ENCODE results near the gene TTC27. TPM values are rescaled to one million over a fixed set of nuclear protein-coding genes. Genes with fewer than 3 reads are reported as not detected.

Gene TTC27
- total and polyA plus RNA-seq, 12 donors, result 4.8 to 17.3 (median 12.1) TPM

GRCh38 chr2:32770360-32770759 lies 142.5 kb downstream of the TTC27 start:
- H3K4me3 ChIP-seq, result no peak overlapping the region
- peaks cover 0 to 13% (median 0%) of the 10 kb centered on the region in 9 donors for H3K36me3 ChIP-seq
- H3K27me3 ChIP-seq, result no peaks in the 10 kb centered on the region
- peak overlapping the region in 6 of 10 donors; percentile 12 to 57 (median 32) for H3K27ac ChIP-seq
- WGBS, 2 donors, result 59 to 62% methylated on average over 5 of the region's 5 CpGs
- no peak for TF ChIP-seq CTCF (IDR thresholded peaks at IDR 0.05)
- peaks cover 0 to 36% (median 10%) of the 10 kb centered on the region in 9 donors for H3K4me1 ChIP-seq
- ATAC-seq (peak in 4 of 8 donors; percentile 19 to 60 (median 36)), DNase-seq (no peak)
- no peaks in the 10 kb centered on the region for H3K9me3 ChIP-seq
- intact Hi-C loops (cut with DNase I), result loop anchor here in 8 of 10 donors (2.0 to 10.0 kb wide), 11 partner anchors 174 to 814 kb away; partner anchors contain the start of gene LTBP1 (in 4 of the 8)

GRCh38 chr2:32772638-32773447 lies 145.0 kb downstream of the TTC27 start:
- peak; percentile 52 to 86 (median 77) for TF ChIP-seq CTCF (IDR thresholded peaks at IDR 0.05)

DNA sequence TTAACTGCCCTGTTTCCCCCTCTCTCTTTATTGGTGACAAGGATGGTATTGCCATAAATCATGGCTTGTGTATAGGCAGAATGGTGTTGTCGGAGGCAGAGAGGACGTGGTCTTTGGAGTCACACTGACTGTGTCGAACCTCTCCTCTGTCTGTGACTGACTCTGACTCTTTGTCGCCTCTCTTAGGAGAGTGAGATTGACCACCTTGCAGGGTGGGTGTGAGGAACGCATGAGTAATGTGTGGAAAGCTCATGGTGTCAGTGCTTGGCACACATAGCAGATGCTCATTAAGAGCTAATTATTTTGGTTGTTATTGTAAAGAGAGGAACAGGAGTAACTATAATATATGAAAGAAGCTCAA lies 145.6 kb downstream of the TTC27 start:
- Histone ChIP-seq H3K27me3 (no peaks in the 10 kb centered on the region), H3K4me3 (no peak overlapping the region), H3K9me3 (no peaks in the 10 kb centered on the region), H3K36me3 (peaks cover 0 to 8% (median 0%) of the 10 kb centered on the region in 9 donors), H3K4me1 (peaks cover 0 to 41% (median 10%) of the 10 kb centered on the region in 9 donors), H3K27ac (peak overlapping the region in 5 of 10 donors; percentile 34 to 62 (median 51))
- DNase-seq, result no peak
- intact Hi-C loops (cut with DNase I), result loop anchor here in 9 of 10 donors (2.0 to 10.0 kb wide), 15 partner anchors 171 to 811 kb away; partner anchors contain the start of gene LTBP1 (in 5 of the 9)
- TF ChIP-seq CTCF (IDR thresholded peaks at IDR 0.05), result no peak
- WGBS, 2 donors, result 70 to 80% methylated on average over 5 of the region's 5 CpGs
- peak in 4 of 8 donors; percentile 21 to 50 (median 41) for ATAC-seq

More at GRCh38 chr2:32772638-32773447, 145.0 kb downstream of the TTC27 start:
- Histone ChIP-seq H3K4me3 (no peak overlapping the region), H3K9me3 (no peaks in the 10 kb centered on the region), H3K36me3 (peaks cover 0 to 2% (median 0%) of the 10 kb centered on the region in 9 donors), H3K27me3 (no peaks in the 10 kb centered on the region), H3K27ac (peak overlapping the region in 5 of 10 donors; percentile 34 to 62 (median 51)), H3K4me1 (peaks cover 0 to 42% (median 10%) of the 10 kb centered on the region in 9 donors)
- 34 to 40% methylated on average over 6 of the region's 6 CpGs for whole genome bisulfite sequencing, 2 donors
- DNase-seq (peak in 1 of 2 donors; percentile 31), ATAC-seq (peak; percentile 52 to 81 (median 78))
- intact Hi-C loops (cut with DNase I), result loop anchor here in 9 of 10 donors (1.0 to 10.0 kb wide), 17 partner anchors 172 to 812 kb away; partner anchors contain the start of gene LTBP1 (in 7 of the 9)

- Histone ChIP-seq H3K27me3 (no peaks in the 10 kb centered on the region), H3K4me1 (peaks cover 0 to 28% (median 10%) of the 10 kb centered on the region in 9 donors), H3K36me3 (peaks cover 0 to 33% (median 6%) of the 10 kb centered on the region in 9 donors), H3K9me3 (peaks cover 0 to 18% (median 6%) of the 10 kb centered on the region in 11 donors), H3K27ac (no peak overlapping the region), H3K4me3 (no peak overlapping the region)
- ATAC-seq (no peak), DNase-seq (no peak)
- 44 to 54% methylated on average over 1 of the region's 1 CpG for WGBS, 2 donors
- intact Hi-C loops (cut with DNase I), result loop anchor here in 8 of 10 donors (2.0 to 10.0 kb wide), 8 partner anchors 169 to 809 kb away; partner anchors contain the start of gene LTBP1 (in 2 of the 8)
- TF ChIP-seq CTCF (IDR thresholded peaks at IDR 0.05), result no peak
These were observed 148.1 kb downstream of the TTC27 start for GRCh38 chr2:32775954-32776353.

All from heart right ventricle (tissue), 16 donors.